GM18868 (cell line): Measurements from ENCODE around the gene MASTL.

Source experiments
- ATAC-seq: cut with Tn5 transposase; IDR thresholded peaks from one replicate; pipeline ENCODE4 v1.9.1; 2021; ENCODE audit warnings: mild to moderate bottlenecking, moderate library complexity; ENCODE audit not compliant: unreplicated experiment

MASTL gene

GRCh38 chr10:27225011-27225590 is 69.9 kb downstream of the MASTL start:
- no peak for ATAC-seq

GRCh38 chr10:27225642-27226257 is 70.6 kb downstream of the MASTL start:
- ATAC-seq, result no peak

DNA sequence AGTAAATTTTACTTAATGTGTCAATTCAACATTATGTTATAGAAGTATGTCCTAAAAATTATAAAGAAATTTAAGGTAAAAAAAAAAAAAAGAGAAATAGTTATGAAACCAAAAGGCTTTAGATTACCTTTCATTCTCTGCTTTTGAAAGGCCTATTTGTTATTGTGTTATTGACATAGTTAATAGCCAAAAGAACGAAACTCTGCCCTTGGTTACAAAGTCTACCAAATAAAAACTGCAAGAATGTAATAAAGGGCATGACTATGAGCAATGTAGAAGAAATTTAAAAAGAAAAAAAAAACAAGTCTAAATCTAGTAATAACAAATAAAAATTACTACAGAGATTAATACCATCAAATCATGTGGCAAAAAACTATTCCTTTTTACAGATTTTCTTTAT is 74.9 kb downstream of the MASTL start:
- no peak for ATAC-seq

- no peak for ATAC-seq
Observed at GRCh38 chr10:27235706-27236105, 80.6 kb downstream of the MASTL start.
